ENCODE measurements around the gene GDPD2.

Gene GDPD2

DNA sequence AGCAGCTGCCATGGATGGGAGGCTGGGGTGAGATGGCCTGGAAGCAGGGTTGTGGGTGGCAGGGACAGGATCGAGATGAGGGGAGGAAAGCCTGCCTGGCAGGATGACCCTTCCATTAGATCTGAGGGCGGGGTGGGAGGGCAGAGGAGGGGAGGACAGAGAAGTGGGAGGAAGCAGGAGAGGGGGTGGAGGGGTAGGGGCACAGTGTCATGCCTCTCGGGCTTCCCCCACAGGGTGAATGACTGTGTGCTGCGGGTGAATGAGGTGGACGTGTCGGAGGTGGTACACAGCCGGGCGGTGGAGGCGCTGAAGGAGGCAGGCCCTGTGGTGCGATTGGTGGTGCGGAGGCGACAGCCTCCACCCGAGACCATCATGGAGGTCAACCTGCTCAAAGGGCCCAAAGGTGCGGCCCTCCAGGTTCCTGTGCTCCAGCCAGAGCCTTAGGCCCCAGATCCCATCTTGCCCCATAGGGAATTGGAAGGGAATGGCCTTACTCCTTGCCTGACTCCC lies 26.4 kb downstream of the GDPD2 start:
- Mint-ChIP-seq H3K27me3 (peaks cover 12% of the 10 kb centered on the region), H3K4me1 (peaks cover 30% of the 10 kb centered on the region), H3K4me3 (no peak overlapping the region), H3K27ac (no peak overlapping the region), H3K36me3 (no peaks in the 10 kb centered on the region), H3K9me3 (no peaks in the 10 kb centered on the region)
- no peak for ATAC-seq

DNA sequence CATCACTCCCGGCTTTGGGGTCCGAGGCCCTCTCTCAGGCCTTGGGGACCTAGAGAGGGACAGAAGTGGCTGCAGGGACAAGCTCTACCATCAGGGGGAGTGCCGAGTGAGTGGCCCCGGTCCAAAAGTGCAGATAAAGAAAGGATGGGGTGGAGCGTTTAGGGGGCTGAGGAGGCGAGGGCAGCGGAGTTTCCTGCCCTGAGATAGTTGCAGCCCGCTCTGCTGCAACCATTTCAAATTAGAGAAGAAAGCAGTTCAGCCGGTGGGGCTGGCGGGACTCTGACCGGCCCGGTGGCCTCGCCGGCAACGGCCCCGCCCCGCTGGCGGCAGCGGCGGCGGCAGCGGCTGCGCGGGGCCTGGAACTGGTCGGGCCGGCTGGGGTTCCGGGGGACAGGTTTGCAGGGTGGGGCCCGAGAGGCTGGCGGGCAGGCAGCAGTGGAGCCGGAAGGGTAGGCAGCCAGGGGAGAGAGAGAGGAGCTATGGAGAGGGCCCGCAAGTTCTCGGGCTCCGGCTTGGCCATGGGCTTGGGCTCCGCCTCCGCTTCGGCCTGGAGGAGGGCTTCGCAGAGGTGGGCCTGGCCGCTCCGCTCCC lies 29.1 kb downstream of the GDPD2 start:
- no peaks in the 10 kb centered on the region for H3K36me3 Mint-ChIP-seq
- no peaks in the 10 kb centered on the region for H3K9me3 Mint-ChIP-seq
- peak overlapping the region; percentile 71 for H3K27ac Mint-ChIP-seq
- no peaks in the 10 kb centered on the region for H3K27me3 Mint-ChIP-seq
- peaks cover 50% of the 10 kb centered on the region for H3K4me1 Mint-ChIP-seq
- ATAC-seq = peak; percentile 74
- H3K4me3 Mint-ChIP-seq = peak overlapping the region; percentile 87

DNA sequence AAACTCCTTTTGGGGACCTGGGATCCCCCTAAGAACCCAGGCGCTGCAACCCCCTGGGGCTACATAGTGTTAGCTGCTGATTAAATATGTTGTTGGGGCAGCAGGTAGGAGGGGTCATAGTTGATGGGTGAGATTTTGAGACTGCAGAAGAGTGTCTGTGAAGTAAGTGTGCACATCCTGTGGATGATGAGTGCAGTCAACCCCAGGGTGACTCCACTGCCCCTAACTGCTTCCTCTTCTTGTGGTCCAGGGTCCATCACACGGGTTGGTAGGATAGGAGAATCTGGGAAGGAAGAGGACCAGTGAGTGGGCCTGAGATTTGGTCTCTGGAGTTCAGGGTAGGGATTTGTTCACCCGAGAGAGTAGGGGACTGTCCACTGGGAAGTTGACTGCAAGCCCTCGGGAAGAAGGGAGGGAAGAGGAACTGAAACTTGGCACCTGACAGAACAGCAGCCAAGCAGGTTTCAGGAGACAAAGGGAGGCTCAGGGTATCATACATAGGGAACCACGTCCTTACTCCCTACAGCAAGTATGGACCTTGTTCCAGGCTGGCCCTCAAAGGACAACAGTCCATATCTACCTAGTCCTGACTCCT lies 30.0 kb downstream of the GDPD2 start:
- H3K27me3 Mint-ChIP-seq = no peaks in the 10 kb centered on the region
- H3K36me3 Mint-ChIP-seq = no peaks in the 10 kb centered on the region
- no peaks in the 10 kb centered on the region for H3K9me3 Mint-ChIP-seq
- peaks cover 50% of the 10 kb centered on the region for H3K4me1 Mint-ChIP-seq
- H3K27ac Mint-ChIP-seq = peak overlapping the region; percentile 71
- H3K4me3 Mint-ChIP-seq = peak overlapping the region; percentile 87
- ATAC-seq = peak; percentile 37

DNA sequence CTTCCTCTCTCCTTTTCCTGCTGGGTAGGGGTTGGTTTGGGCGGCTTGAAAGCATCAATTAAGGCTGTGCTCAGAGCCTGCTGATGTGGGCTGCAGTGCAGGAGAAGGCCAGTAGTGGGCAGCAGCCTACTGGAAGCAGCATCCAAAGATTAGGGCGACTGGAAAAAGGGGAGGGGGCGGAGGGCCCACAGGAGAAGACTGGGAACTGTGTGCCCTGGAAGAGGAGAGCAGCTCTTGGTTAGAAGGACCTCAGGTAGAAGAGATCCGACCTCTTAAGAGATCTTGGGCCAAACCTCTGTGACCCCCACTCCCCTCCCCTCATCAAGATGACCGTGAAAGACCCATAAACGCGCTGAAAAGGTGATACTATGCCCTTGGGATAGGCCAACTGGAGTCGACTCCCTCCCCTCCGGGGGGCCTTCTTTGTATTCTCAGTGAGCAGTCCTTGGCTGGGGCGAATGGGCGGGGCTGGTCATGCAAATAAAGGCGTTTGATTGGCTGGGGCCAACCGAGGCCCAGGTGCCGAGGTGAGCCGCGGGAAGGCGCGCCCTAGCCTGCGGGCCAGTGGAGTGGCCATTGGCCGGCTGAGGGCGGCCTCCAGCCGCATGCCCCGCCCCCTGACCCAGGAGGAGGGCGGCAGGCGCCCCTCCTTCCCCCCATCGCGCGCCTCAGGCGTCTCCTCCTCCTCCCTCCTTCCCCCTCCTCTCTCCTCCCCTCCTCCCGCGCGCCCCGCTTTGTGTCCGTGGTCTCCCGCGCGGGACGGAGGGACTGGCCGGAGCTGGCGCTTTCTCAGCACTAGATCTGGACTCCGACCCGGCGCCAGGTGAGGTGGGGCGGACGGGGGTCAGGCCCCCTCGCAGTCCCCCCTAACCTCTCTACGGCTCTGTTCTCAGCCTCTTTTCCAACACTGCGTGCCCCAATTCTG lies 31.6 kb downstream of the GDPD2 start:
- H3K9me3 Mint-ChIP-seq = no peaks in the 10 kb centered on the region
- H3K36me3 Mint-ChIP-seq = no peaks in the 10 kb centered on the region
- peak overlapping the region; percentile 88 for H3K4me3 Mint-ChIP-seq
- H3K27ac Mint-ChIP-seq = peak overlapping the region; percentile 86
- no peaks in the 10 kb centered on the region for H3K27me3 Mint-ChIP-seq
- peaks cover 50% of the 10 kb centered on the region for H3K4me1 Mint-ChIP-seq
- ATAC-seq = peak; percentile 74

DNA sequence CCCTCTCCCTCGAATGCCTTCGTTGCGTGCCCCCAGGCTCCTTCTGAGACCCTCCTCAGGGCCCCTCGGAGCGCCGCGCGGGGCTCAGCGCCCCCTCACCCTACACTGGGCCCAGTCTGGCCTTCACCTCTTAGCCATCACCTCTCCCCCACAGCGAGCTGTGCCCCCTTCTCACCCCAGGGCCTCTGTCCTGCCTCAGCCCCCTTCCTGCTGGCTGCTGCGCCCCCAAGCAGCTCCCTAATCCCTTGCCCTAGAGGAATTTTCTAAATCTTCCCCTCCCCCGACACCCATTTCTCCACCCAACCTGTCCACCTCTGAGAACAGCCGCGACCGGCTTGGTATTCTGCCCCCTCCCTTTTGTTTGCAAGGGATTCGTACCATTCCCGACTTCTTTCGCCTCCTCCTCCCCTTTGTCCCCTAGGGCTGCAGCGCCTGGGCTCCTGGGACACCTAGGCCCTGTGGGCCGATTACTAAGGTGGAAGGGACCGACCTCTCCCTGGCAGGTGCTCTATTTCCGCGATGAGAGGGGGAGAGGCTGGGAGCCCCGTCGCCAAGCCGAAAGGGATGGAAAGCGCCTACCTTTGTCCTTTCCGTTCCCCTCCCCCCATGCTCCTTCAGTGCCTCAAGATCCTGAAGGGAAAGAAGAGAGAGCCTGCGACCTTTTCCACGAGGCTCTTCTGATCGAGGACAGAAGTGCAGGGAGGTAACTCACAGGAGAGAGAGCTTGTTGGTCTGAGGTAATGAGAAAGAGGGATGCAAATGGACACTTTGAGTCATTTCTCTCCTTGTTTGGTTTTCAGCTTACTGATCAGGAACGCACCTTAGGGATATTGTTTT lies 32.5 kb downstream of the GDPD2 start:
- Mint-ChIP-seq H3K36me3 (no peaks in the 10 kb centered on the region), H3K27ac (peak overlapping the region; percentile 86), H3K27me3 (no peaks in the 10 kb centered on the region), H3K4me3 (peak overlapping the region; percentile 88), H3K4me1 (peaks cover 50% of the 10 kb centered on the region), H3K9me3 (no peaks in the 10 kb centered on the region)
- ATAC-seq = no peak

DNA sequence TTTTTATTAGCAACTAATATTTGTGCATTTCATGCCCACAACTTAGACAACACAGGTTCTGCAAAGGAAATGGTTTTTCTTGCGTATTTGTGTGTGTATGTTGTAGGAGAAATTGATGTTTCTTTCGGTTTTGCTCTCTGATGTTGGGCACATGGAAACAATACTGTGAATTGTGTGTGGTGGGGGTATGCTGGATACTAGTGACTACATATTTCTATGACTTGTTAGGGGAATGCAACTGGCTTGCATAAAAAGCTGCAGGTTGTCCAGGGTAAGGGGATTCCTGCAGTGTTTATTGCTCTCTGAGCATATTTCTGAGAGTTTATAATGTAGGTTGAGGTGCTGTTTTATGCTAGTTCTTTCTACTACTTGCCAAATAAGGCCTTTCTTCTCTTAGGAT lies 33.1 kb downstream of the GDPD2 start:
- Mint-ChIP-seq H3K27ac (peak overlapping the region; percentile 86), H3K4me3 (peak overlapping the region; percentile 88), H3K36me3 (no peaks in the 10 kb centered on the region), H3K4me1 (peaks cover 50% of the 10 kb centered on the region), H3K9me3 (no peaks in the 10 kb centered on the region), H3K27me3 (no peaks in the 10 kb centered on the region)
- no peak for ATAC-seq

- no peaks in the 10 kb centered on the region for H3K27me3 Mint-ChIP-seq
- ATAC-seq = no peak
- no peak overlapping the region for H3K4me3 Mint-ChIP-seq
- H3K9me3 Mint-ChIP-seq = no peaks in the 10 kb centered on the region
- H3K27ac Mint-ChIP-seq = no peak overlapping the region
- peaks cover 9% of the 10 kb centered on the region for H3K4me1 Mint-ChIP-seq
- H3K36me3 Mint-ChIP-seq = peaks cover 6% of the 10 kb centered on the region
These were observed 37.9 kb downstream of the GDPD2 start for GRCh38 chrX:70461026-70461425.

DNA sequence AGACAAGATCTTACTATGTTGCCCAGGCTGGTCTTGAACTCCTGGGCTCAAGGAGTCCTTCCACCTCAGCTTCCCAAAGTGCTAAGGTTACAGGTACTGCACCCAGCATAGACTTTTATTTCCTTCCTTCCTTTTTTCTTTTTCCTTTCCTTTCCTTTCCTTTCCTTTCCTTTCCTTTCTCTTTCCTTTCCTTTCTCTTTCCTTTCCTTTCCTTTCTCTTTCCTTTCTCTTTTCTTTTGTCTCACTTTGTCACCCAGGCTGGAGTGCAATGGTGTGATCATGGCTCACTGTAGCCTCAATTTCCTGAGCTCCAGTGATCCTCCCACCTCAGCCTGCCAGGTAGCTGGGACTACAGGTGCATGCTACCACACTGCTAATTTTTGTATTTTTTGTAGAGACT lies 40.9 kb downstream of the GDPD2 start:
- no peaks in the 10 kb centered on the region for H3K4me1 Mint-ChIP-seq
- ATAC-seq = no peak
- H3K27me3 Mint-ChIP-seq = no peaks in the 10 kb centered on the region
- H3K4me3 Mint-ChIP-seq = no peak overlapping the region
- peaks cover 6% of the 10 kb centered on the region for H3K36me3 Mint-ChIP-seq
- no peaks in the 10 kb centered on the region for H3K9me3 Mint-ChIP-seq
- H3K27ac Mint-ChIP-seq = no peak overlapping the region

DNA sequence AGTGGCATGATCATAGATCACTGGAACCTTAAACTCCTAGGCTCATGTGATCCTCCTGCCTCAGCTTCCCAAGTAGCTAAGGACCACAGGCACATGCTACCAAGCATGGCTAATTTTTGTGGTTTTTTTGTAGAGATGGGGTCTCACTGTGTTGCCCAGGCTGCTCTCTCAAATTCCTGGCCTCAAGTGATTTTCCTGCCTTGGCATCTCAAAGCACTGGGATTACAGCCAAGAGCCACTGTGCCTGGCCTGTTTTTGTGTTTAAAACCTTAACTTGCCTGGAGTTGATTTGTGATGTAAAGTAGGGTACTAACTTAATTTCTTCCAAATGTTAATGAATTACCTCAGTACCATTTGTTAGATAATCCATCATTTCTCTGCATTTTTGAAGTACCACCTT lies 43.9 kb downstream of the GDPD2 start:
- H3K4me1 Mint-ChIP-seq = peaks cover 12% of the 10 kb centered on the region
- H3K36me3 Mint-ChIP-seq = peaks cover 6% of the 10 kb centered on the region
- no peaks in the 10 kb centered on the region for H3K9me3 Mint-ChIP-seq
- H3K4me3 Mint-ChIP-seq = no peak overlapping the region
- ATAC-seq = no peak
- H3K27ac Mint-ChIP-seq = no peak overlapping the region
- H3K27me3 Mint-ChIP-seq = no peaks in the 10 kb centered on the region

- Mint-ChIP-seq H3K27ac (no peak overlapping the region), H3K4me3 (no peak overlapping the region), H3K4me1 (peaks cover 13% of the 10 kb centered on the region), H3K36me3 (peaks cover 6% of the 10 kb centered on the region), H3K27me3 (no peaks in the 10 kb centered on the region), H3K9me3 (no peaks in the 10 kb centered on the region)
- no peak for ATAC-seq
These were observed 45.6 kb downstream of the GDPD2 start for GRCh38 chrX:70468709-70469108.

GRCh38 chrX:70470850-70471289 lies 47.8 kb downstream of the GDPD2 start:
- H3K27me3 Mint-ChIP-seq = no peaks in the 10 kb centered on the region
- no peaks in the 10 kb centered on the region for H3K9me3 Mint-ChIP-seq
- ATAC-seq = peak; percentile 58
- H3K4me1 Mint-ChIP-seq = peaks cover 13% of the 10 kb centered on the region
- H3K4me3 Mint-ChIP-seq = no peak overlapping the region
- no peak overlapping the region for H3K27ac Mint-ChIP-seq
- H3K36me3 Mint-ChIP-seq = no peaks in the 10 kb centered on the region

- no peaks in the 10 kb centered on the region for H3K36me3 Mint-ChIP-seq
- H3K4me1 Mint-ChIP-seq = peaks cover 6% of the 10 kb centered on the region
- H3K4me3 Mint-ChIP-seq = no peak overlapping the region
- no peaks in the 10 kb centered on the region for H3K27me3 Mint-ChIP-seq
- no peak for ATAC-seq
- no peak overlapping the region for H3K27ac Mint-ChIP-seq
- H3K9me3 Mint-ChIP-seq = no peaks in the 10 kb centered on the region
These were observed 53.2 kb downstream of the GDPD2 start for GRCh38 chrX:70476166-70476933.

DNA sequence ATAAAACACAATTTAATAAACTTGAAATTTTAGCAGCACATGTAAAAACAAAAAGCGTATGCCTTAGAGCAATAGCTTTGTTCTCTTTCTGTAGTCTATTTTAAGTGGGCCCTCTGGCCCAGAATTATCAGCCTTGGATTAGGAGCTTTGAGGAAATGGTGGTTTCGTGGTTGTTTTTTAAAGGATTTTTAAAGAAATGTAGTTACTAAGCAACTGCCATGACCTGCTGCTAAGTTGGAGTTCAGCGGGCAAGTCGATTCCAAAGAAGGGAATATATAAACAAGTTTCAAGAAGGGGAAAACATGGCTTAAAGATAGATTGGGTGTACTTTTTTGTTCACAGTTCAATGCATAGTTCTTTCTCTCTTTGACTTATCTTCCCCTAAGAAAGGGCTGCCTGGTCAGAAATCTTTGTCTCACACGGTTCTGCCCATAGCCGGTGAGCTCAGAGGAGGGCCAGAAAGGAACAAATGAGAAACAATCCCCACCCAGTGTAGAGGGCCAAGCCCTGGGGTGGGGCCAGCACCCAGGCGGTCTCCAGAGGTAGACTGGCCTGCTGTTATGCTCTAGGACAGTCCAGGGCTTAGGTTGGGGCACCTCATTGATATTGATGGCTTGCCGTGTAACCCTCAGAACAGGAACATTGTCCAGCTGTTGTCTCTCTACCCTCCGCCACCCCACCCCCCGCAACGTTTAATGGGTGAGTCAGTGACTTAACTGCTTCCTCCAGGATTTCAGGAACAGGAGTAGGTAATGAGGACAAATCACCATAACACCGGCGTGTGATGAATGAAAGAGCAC lies 54.0 kb downstream of the GDPD2 start:
- ATAC-seq = no peak
- no peak overlapping the region for H3K4me3 Mint-ChIP-seq
- no peaks in the 10 kb centered on the region for H3K9me3 Mint-ChIP-seq
- H3K27ac Mint-ChIP-seq = no peak overlapping the region
- no peaks in the 10 kb centered on the region for H3K27me3 Mint-ChIP-seq
- no peaks in the 10 kb centered on the region for H3K4me1 Mint-ChIP-seq
- H3K36me3 Mint-ChIP-seq = peaks cover 5% of the 10 kb centered on the region

DNA sequence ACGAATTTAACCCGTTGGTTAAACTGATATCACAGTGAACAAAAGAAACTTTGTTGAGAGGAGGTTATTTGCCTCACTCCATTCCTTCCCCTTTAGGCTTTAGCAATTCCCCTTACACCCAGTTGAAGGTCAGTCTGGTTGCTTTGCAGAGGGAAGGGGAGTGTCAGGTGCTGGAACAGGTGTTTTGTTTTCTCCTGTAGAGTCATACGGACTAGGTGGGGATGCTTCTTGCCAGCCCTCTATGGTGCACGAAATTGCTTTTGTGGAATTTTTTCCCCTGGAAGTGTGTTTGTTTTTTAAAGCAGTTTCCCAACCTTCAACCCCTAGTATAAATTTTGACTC lies 54.6 kb downstream of the GDPD2 start:
- ATAC-seq = no peak
- peaks cover 5% of the 10 kb centered on the region for H3K36me3 Mint-ChIP-seq
- no peak overlapping the region for H3K27ac Mint-ChIP-seq
- H3K27me3 Mint-ChIP-seq = no peaks in the 10 kb centered on the region
- H3K4me3 Mint-ChIP-seq = no peak overlapping the region
- no peaks in the 10 kb centered on the region for H3K4me1 Mint-ChIP-seq
- H3K9me3 Mint-ChIP-seq = no peaks in the 10 kb centered on the region

All from stimulated activated memory B cell treated with anti-CD40 and anti-IgM and Interleukin-4, amounts not matched to agents 10 μg/mL and 1 μg/mL and 100 μg/mL, for 72 hours (primary cell).